T-helper 1 cell treated with Interleukin-12 subunit alpha and Interleukin-12 subunit beta and Interleukin-4 antibody, amounts not matched to agents 30 ng/mL and 1 ng/mL, for 36 hours (primary cell): ENCODE data around the gene SENP3. TPM values are rescaled to one million over a fixed set of nuclear protein-coding genes. Genes with fewer than 3 reads are reported as not detected.

Experiments
- intact Hi-C: fragments of 100-400 bp; cut with micrococcal nuclease; formaldehyde crosslinking; loops from one replicate; pipeline ENCODE4 v1.15.1; 2024
- total RNA-seq: library from RNA; stranded (reverse); gene quantifications from 2 replicates; pipeline ENCODE4 v1.2.3, GENCODE V29; 2022

Gene SENP3
- total RNA-seq, 1 donor from 2014 or later, result 55.0 TPM

DNA sequence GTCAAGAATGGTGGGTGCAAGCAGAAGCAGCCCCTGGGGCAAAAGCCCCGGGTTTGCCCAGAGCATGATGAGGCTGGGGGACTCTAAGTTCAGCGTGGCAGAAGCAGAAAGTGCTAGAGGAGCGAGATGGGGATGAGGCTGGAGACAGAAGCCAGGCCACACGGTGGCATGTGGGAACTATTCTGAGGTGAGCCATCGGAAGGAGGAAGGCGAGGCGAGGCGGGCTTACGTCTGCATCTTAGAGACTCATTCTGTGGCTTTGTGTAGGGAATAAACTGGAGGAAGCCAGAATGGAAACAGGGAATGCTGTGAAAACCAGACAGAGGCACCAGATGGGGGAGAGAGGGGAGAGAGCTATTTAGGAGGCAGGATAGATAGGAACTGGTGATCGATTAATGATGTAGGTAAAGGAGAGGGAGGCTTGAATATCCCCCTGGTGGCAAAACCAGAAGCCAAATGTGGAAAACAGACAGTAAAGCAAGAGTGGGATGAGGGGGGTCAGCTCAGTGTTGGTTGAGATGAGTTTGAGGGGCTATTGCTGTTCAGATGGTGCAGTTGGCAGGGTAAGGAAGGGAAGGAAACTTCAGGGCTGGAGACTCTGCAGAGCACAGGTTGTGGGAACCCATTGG lies 6.3 kb upstream of the SENP3 start:
- intact Hi-C loops, result no loop called here

- intact Hi-C loops, result no loop called here
Measured at GRCh38 chr17:7556627-7557026, 5.1 kb upstream of the SENP3 start.

GRCh38 chr17:7557147-7557764 lies 4.5 kb upstream of the SENP3 start:
- intact Hi-C loops, result no loop called here

DNA sequence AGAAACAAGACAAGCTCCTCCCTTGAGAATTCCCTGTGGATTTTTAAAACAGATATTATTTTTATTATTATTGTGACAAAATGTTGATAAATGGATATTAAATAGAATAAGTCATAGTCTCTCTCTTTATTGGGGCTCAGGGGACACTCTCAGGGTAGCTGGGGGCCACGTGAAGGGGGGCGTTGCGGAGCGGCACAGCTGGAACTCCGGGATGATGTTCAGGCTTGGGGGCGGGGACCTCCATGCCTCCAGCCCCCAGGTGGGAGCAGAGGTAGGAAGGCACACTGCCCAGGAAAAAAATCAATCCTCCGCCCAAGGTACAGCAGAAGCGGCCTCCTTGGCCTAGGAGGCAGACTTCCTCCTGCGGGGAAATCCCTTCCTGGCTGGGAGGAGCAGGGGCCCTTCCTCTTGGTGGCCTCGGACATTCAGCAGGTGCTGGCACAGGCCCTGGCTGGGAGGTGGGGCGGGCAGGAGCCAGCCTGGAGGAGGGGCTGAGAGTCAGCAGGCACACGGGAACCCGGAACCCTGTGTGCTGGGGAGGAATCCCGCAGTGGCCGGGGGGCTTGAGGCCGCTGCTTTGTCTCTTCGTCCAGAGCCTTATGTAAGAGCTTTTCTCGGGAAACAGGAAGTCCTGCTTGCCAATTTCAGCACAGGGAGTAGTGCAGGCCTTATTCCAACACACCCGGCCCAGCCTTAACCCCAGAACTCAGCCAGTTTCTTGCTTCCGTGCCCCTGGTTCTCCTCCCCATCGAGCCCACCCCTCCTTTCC lies 3.8 kb upstream of the SENP3 start:
- intact Hi-C loops, result no loop called here

DNA sequence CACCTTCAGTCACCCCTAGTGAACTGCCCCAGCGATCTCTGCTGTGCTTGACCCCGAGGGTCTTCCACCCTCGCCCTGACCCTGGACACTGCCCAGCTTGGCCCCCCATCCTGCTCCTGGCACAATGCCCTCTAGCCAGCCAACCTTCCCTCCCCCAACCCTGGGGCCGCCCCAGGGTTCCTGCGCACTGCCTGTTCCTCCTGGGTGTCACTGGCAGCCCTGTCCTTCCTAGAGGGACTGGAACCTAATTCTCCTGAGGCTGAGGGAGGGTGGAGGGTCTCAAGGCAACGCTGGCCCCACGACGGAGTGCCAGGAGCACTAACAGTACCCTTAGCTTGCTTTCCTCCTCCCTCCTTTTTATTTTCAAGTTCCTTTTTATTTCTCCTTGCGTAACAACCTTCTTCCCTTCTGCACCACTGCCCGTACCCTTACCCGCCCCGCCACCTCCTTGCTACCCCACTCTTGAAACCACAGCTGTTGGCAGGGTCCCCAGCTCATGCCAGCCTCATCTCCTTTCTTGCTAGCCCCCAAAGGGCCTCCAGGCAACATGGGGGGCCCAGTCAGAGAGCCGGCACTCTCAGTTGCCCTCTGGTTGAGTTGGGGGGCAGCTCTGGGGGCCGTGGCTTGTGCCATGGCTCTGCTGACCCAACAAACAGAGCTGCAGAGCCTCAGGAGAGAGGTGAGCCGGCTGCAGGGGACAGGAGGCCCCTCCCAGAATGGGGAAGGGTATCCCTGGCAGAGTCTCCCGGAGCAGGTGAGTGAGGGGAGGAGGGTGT lies 3.0 kb upstream of the SENP3 start, which contains the start of gene TNFSF13:
Gene TNFSF13 (plus strand): TSS at position 207 of the 776 bp plus-strand sequence. CDS start 290 bp downstream, at position 497.
- intact Hi-C loops, result no loop called here

- intact Hi-C loops, result no loop called here
Measured at GRCh38 chr17:7559320-7560171, 2.2 kb upstream of the SENP3 start.

- intact Hi-C loops, result loop anchor here (1.0 kb wide), 13 partner anchors 8 to 308 kb away; partner anchors contain the start of genes ELP5, MPDU1, POLR2A and TMEM102
Measured at GRCh38 chr17:7560172-7561027, 1.3 kb upstream of the SENP3 start.

GRCh38 chr17:7561028-7561575 lies 617 bp upstream of the SENP3 start:
- intact Hi-C loops, result loop anchor here (1.0 kb wide), 13 partner anchors 9 to 309 kb away; partner anchors contain the start of genes ELP5, MPDU1, POLR2A and TMEM102

DNA sequence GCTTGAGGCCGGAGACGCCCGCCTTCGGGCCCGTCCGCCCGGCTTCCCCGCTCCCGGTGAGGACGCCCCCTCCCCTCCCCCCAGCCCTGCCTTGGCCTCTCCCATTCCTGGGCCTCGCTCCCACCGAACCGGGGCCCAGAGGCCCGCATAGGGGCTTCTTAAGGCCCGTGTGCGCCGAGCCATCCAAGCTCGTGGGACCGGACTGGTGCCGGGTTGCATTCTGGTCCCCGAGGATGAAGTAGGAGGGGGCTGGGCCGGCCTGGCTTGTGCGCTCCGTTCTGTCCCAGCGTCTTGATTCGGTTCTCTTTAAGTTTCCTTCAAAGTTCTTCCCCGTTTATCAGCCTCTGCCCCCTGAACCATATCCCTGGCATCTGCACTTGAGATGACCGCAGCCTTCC lies 488 bp downstream of the SENP3 start:
- intact Hi-C loops, result no loop called here

- intact Hi-C loops, result no loop called here
Measured at GRCh38 chr17:7563115-7563869, 1.6 kb downstream of the SENP3 start.

- intact Hi-C loops, result no loop called here
Measured at GRCh38 chr17:7569571-7569970, 7.9 kb downstream of the SENP3 start.

DNA sequence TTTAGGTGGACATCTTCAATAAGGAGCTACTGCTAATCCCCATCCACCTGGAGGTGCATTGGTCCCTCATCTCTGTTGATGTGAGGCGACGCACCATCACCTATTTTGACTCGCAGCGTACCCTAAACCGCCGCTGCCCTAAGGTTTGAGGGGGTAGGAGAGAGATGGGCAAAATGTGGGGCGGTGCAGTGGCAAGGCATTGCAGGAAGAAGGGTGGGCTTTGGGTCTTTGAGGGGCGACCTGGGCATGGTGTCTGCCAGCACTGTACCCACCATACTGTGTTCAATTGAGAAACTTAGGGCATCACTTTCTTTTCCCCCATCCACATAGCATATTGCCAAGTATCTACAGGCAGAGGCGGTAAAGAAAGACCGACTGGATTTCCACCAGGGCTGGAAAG lies 8.6 kb downstream of the SENP3 start:
- intact Hi-C loops, result loop anchor here (10.0 kb wide), 1 partner anchor 556 kb away; the partner anchor contains the start of gene RNASEK

GRCh38 chr17:7572338-7572587 lies 10.5 kb downstream of the SENP3 start:
- intact Hi-C loops, result loop anchor here (1.0 to 10.0 kb wide), 16 partner anchors 11 to 585 kb away; partner anchors contain the start of genes EIF5A, ELP5, MPDU1 and NAA38

DNA sequence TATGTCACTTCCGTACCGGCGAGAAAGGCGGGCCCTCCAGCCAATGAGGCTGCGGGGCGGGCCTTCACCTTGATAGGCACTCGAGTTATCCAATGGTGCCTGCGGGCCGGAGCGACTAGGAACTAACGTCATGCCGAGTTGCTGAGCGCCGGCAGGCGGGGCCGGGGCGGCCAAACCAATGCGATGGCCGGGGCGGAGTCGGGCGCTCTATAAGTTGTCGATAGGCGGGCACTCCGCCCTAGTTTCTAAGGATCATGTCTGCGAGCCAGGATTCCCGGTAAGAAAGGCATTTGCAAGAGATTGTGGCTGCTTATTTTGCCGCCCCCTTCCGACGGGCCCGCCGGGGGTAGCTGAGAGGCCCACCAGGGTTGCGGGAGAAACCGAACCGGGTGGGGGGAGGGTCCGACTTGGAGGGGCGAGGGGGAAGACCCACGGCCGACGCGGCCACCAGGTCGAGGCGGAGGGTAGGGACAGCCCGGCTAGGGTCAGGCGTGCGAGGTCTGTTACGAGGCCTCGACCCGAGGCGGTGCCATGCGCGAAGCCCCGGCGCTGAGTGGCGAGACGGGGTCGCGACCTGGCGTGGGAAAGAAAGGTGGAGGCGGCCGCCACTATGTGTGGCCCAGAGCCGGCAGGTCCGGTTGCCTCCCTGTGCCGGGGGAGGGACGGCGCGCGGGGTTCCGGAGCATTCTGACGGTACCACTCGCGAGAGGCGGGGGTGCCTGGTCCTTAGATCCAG lies 11.0 kb downstream of the SENP3 start:
- intact Hi-C loops, result loop anchor here (1.0 to 10.0 kb wide), 16 partner anchors 11 to 584 kb away; partner anchors contain the start of genes EIF5A, ELP5, MPDU1 and NAA38

DNA sequence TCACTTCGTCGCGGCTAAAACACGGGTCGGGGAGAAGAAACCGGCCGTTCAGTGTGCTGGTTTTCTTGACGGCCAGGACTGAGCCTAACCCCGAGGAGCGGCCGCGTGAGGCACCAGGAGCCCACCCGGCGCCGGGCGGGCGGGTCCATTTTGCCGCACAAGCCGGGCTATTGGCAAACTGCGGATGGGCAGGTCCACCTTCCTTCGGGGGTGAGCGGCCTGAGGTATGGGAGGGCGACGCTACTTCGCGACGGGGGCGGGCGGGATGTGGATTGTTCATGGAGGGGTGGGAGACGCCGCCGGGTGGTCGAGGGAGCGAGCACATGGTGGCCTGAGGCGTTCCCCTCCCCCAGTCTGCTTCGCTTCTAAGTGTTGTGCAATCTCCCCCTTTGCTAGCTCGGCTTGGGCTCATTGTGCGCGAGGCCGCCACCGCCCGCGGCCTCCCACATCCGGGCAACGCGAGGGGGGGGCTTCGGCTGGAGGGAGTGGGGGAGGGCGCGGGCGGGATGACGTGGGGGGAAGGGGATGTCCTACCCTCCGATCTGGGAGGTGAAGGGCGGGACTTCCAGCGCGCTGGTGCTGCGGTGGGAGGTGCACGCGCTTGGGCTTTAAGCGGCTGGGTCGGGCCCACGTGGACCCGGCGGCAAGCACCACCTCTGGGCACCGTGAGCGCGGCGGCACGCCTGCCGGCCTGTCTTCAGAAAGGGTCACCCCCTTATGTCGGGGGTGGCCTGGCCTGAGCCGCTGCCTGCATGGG lies 11.8 kb downstream of the SENP3 start:
- intact Hi-C loops, result loop anchor here (2.0 to 10.0 kb wide), 4 partner anchors 179 to 583 kb away; partner anchors contain the start of genes PLSCR3 and RNASEK

DNA sequence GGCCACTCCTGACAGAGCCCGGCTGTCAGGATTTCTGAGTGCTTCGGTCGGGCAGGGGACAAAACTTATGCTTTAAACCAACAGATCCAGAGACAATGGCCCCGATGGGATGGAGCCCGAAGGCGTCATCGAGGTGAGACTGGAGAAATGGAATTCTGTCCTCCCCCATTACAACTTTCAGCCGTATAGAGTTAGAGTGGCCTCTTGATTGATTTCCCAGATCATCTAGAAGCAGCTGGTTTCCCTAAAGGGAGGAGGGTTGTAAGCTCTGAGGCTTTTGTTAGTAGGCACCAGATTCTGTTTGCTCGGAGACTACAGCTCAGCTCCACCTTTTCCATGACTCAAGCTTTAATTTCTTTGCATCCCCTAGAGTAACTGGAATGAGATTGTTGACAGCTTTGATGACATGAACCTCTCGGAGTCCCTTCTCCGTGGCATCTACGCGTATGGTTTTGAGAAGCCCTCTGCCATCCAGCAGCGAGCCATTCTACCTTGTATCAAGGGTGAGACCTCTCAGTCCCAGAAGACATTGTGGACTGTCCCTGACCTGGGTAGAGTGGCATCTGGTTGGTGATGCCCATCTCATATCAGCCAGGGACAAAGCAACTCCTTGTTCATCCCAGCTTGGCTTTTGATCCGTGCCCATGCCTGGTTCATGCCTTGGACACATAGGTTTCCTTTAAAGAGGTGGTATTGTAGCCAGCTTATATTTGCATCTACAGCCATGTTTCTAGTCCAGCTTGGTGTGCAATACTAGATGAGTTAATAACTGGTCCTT lies 12.6 kb downstream of the SENP3 start:
- intact Hi-C loops, result loop anchor here (10.0 kb wide), 1 partner anchor 560 kb away; the partner anchor contains the start of gene RNASEK
